GM18498 (cell line): ENCODE data around the gene NTM.

ENCODE experiments used
- ATAC-seq: cut with Tn5 transposase; IDR thresholded peaks from one replicate; pipeline ENCODE4 v1.9.1; 2021; ENCODE audit warnings: mild to moderate bottlenecking, moderate library complexity; ENCODE audit not compliant: unreplicated experiment

Gene NTM

DNA sequence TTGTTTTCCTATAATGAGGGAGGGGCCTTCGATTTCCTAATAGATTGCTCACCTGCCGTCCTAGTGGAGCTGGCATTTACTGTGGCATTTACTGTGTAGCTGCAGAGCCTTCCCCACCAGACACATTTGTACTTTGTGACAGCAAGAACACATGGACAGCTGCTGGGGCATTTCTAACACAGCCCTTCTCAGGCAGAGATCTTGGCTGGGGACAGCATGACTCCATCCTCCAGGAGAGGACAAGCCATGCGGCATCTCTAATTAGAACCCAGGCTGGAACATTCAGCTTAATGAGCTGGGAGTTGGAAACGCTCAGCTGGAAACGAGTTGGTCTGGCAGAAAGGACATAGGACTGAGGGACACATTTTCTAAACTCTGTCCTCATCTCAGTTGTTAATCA, 887.5 kb downstream of the NTM start:
- ATAC-seq: no peak

DNA sequence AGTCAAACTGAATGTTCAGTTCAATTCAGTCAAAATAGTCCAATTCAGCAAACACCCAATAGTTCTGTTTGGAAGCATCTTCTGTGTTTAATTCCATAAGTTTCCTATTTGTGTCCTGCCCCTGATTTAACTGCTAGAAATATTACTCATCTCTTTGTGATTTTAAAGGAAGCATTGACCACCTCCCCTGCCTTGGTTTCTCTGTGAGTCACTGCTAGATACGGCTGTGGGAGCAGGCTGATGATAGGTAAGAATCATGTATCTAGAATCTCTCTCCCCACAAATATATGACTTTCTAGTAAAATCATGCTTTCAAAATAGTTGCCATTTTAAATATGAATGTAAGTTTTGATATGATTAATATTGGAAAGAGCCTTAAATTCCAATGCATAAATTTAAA, 888.5 kb downstream of the NTM start:
- no peak for ATAC-seq

DNA sequence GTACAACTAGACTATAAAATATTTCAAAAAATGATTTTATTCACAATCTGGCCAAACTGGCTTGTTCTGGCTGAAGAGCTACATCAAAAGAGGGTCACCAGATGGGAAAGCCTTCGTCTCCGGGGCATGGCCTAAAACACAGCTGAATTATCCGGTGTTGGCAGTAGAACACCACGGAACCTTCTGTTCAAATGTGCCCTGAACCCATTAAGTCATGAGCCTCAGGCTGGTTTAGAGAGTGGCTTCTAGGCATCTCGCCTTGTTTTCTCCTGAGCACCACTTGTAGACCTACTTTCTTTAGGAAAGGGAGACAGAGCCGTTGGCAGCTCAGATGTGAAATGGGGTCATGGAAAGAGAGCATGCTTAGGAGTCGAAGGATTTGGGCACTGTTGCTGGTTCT, 890.2 kb downstream of the NTM start:
- no peak for ATAC-seq

DNA sequence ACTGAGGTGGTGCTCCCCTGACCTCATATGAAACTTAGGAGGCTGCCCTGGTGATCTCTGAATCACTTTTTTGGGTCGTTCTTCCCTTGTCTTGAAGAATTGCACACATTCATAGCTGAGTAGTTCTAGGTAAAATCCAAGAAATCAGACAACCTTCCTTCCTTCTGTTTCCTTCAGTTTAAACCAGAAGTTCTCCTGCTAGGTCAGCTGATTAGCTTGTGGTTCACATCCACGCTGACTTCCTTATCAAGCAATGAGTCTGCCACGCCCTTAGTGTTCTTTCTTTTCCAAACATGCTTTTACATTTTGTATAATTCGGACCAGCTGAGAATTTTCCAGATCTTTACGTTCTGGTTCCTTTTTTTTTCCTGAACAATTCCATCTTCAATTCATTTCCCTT, 892.8 kb downstream of the NTM start:
- no peak for ATAC-seq

DNA sequence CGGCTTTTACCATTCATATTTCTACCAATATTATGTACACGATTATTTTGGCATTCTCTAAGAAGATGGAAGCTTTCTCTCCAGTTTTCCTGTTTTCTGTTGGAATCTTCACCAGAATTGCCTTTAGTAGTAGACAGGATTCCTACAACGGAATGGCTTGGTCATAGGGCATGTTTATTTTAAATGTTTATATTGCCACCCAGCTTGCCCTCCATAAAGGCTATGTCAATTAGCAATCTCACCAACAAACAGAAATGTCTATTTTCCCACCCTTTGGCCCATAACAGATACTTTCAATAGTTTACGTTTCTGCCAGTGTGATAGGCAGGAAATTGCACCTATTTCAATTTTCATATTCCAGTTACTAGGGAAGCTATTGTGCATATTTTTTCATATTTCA, 893.5 kb downstream of the NTM start:
- ATAC-seq: no peak

DNA sequence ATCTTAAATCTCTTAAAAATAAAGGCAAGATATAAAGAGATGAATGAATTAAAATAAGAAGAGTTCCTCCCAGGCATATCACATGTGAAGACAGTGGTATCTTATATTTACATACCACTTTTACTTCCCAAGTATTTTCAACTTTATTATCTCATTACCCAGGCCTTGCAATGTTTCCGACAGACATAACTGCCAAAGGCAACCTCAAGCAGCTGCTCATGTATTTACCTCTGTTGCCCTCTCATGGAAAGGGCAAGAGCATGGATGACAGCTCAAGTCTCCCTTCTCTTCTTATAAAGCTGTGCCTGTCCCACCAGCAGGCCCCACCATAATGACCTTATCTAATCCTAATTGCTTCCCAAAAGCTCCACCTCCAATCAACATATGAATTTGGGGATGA, 894.2 kb downstream of the NTM start:
- ATAC-seq: no peak

DNA sequence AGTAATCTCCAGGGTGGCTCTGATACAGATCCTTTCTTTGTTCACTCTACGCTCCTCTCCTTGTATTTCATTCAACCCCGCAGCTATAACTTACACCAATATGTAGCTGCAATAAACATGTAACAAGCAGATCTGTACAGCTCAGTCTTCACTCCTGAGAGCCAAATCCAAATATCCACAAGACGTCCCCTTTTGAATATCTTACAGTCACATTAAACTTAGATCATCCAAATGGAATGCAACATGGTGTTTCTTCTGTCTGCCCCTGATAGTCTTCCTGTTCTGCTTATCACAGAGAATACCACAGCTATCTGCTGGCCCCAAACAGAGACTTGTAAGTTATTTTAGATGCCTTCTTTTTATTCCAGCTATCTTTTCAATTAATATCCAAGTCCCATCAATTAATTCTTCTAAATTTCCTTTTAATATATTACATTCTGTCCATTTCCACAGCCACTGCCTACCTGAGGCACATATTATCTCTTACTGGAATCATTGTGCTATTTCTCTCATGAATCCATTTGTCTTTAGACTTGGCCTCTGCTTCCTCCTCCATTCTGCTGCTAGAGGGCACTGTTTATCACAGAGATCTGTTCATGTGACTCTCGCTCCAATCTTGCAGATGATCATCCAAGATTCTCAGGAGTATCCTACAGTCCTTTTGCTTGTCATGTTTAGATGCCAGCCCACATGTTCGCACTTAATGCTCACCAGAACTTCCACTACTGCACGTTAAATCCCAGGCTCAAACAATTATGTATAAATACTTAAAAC, 908.6 kb downstream of the NTM start:
- ATAC-seq: peak; percentile 44

DNA sequence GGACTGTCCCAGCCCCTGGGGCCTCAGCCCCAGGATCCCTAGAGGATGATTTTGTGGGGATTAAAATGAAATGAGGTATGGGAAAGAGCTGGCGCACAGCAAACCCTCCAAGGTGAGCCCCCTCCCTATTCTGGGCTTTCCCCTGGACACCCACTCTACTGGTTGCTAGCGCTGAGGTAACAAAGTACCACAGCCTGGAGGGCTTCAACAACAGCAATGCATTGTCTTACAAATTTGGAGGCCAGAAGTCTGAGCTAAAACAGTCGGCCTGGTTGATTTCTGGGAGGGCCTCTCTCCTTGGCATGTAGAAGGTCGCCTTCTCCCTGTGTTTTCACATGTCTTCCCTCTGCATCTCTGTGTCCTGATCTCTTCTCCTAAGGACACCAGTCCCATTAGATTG, 913.6 kb downstream of the NTM start:
- ATAC-seq: no peak

DNA sequence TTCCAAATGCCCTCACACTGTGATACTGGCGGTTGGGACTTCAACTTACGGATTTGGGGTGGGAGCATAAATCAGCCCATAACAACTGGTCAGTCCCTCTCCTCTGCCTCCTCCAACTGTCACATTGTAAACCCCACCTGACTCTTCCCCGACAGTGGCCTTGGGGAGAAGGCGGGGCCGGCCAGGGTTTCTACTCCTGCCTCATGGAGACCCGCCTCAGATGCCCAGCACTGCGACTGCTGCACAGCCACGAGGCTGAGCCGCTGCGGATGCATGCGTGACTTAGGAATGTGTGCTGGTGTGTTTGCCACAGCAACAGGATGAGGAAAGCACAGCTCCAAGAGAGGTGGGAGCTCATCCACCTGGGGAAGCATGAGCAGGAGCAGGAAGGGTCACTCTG, 914.2 kb downstream of the NTM start:
- no peak for ATAC-seq

DNA sequence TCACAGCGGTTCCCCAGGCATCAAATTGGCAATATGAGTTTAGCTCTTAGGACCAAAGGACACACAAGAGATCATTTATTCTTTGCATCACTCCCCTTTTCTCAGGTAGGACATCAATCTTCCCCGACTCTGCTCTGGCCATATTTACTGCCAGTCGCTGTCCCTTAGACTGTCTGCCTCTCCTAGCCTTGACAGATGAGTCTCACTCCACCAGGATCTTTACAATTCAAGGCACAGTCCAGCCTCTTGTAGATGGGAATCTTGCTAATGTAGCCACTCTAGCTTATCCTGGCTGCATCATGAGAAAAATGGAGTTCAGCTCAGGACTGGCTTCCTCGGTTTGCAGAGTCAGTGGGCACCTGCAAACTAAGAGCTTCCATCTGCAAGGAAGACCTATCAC, 915.2 kb downstream of the NTM start:
- ATAC-seq: no peak

DNA sequence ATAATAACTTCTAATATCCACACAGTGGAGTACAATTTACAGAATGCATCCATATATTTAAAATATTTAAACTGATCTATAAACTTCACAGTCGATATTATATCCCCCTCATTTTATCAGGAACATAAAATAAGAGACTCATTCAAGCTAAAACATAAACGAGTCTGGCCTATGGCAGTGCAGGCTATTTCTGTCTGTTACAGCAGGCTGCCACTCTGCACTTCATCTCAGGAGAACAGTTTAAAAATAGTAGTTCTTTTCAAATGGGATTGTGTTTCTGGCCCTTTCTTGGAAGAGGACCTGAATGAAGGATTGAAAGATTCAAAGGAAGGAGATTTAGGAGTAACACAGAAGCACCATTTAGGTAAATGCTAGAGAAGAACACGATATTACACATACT, 915.7 kb downstream of the NTM start:
- no peak for ATAC-seq

DNA sequence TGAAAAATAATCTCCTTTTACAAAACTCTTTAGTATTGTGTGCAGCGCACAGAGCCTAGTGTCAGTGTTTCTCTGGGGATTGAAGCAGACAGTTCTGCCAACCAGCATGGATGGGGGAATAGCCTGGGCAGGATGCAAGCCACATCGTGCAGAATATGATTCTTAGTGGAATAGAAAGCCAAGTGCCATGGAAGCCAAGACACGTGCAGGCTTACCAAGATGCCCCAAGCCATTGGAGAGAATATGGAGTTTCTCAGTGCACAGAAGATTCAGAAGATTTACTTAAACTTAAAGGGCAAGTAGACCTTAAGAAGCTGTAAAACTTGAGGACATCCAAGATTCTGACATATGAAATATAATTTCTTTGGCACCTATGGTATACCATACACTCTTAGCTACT, 917.6 kb downstream of the NTM start:
- ATAC-seq: no peak

DNA sequence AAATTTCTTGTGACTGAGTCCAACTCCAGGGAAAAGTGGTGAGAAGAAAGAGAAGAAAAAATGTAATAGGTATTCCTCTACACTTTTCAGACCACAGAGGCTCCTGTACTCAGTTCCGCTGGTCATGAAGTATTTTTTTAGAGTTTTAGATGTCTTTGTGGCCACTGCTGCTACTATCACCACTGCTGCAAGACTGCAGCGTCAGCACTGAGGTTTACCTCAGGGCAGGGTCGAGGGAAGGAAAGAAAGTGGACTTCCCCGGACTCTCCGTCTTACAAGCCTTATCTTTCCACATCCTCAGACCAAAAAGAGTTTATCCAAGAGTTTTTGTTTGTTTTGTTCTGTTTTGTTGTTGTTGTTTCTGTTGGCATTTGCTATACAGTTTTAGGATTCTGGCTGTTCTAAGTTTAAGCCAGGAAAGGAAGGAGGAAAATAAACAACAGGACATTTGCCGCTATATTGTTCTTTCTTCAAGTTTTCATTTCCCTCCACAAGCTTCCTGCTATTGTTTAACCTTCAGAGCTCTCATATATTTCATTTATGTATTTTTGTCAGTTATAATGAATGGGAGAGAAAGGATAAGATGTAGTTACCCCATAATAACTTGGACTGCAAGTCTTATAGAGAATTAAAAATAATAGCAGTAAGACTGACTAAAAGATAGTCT, 919.3 kb downstream of the NTM start:
- no peak for ATAC-seq

DNA sequence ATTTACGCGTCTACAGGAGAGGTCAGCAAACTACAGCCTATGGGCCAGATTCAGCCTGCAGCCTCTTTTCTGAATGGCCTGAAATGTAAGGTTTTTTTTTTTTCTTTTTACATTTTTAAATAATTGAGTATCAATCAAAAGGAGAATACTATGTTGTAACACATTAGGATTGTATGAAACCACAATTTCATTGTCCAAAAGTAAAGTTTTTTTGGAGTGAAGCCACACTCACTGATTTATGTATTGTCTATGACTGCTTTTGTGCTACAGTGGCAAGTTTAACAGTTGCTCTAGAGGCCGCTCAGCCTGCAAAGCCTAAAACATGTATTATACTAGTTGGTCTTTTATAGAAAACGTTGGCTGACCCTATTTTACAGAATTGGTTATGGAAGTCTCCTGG, 923.2 kb downstream of the NTM start:
- no peak for ATAC-seq

DNA sequence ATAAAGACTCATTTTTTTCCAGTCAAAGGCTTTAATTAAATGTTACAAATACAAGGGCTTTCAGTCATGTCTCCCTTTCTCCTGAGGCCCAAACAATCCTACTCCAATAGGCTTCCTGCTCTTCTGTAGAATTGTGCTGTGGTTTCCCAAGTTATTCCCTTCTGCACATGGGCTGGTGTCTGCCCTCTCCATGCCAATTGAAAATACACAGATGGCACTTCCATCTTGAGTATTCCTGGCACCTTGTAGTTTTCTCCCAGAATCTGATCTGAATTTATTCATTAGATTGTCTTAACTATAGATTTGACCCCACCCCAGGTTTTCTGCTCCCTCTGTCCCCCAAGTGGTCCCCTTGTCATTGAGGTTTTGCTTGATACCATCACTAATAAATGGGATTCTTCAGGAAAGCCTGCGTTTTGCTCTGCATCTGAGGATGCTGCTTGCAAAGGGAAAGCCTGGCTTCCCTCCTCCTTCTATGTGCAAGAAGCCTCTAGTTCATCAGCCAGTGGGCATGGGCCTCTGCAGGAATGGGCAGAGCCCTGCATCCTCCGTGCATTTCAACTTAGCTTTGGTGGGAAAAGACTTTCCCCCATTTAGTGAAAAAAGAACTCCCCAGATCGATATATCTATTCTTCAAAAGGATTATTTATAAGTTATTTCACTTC, 926.7 kb downstream of the NTM start:
- ATAC-seq: no peak

DNA sequence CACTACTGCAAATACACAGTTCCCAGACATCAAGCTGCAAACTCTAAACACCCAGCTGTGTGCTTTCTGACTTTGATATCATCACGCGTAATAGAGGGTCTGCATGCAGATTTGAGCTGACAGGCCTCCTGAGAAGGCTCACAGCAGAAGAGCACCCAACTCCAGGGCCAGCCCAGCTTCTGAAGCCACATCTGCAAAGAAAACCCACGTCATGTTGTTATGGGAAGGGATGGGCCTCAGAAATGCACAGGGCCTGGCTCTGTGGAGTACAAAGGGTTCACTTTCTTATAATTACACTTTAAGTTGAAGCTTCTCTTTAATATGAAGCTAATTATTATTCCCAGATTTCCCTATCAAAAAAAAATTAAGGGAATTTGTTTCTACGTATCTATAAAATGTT, 927.9 kb downstream of the NTM start:
- no peak for ATAC-seq

DNA sequence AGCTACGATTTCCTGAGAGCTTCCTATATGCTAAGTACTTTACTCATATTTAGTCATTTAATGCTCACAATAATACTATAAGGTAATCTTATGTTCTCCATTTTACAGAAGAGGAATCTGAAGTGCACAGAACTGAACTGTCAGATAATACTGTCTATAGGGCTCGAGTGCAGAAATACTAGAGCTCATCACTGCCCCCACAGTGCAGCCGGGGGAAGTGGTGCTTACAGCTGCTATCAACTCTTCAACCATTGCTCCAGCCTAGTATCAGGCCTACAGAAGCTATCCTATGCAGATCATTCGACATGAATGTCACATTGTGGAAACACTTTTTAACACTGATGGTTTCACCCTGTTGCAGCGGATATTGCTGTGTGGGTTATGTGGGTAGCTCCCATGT, 929.9 kb downstream of the NTM start:
- no peak for ATAC-seq

DNA sequence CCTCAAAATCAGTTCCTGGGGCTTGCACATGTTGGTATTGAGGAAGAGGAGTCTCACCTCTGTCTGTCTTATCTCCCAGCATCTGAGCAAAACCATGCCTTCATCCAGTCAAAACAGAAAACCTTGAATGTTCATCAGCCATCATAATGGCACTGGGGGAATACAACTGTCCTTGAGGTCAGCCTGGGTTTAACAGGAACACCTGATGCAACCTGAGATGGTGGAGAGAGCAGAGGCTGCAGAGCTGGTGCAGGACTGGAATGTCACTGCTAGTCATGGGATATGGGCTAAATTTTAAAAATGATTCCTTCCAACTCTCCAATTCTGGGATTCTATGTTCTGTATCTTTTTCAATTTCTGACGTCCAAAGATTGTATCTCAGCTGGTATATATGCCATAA, 931.0 kb downstream of the NTM start:
- no peak for ATAC-seq

DNA sequence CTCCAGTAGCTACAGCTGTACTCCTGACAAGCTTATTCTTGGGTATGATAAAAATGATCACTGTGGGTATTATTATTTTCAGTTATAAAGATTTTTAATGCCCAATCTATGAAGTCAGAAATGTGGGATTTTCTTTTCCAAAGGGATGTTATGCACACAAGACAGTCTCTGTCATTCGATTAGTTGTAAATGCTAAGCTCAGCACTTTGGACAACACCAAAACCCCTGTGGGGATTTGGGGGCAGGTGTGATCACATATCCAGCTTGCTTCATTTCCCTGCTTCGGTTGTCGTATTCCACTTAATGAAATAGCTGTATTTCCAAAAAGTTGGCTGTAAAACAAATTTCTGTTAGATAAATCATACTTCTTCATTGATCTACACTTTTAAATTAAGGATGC, 931.5 kb downstream of the NTM start:
- no peak for ATAC-seq

DNA sequence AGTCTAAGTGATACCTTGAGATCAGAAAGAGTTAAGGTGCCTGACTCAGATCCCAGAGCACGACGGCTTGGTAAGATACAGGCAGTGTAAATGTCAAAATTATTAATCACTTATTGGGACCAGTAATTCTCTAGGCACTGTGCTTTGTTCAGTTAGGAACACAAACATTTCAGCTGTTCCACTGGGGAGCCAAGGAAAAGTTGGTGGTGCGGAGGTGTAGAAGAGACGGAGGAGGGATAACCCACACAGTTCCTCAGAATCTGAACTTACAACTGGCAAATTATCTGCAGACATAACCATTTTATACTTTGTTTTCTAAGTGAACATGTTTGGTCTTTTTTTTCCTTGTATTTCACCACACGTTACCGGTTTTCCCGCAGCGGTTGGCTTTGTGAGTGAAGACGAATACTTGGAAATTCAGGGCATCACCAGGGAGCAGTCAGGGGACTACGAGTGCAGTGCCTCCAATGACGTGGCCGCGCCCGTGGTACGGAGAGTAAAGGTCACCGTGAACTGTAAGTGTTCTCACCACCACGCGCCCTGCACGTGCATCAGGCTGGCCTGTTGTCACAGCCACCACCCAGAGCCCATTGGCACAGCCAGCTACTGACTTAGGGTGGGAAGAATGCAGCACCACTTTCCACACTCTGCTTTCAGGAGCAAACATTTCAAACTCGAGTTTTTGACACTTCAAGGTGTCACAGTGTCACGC, 937.0 kb downstream of the NTM start:
- no peak for ATAC-seq
